K562 (cell line): ENCODE data around the gene TRIM31. TPM values are rescaled to one million over a fixed set of nuclear protein-coding genes. Genes with fewer than 3 reads are reported as not detected.

Experiments
- ARHGAP35 ChIP-seq: fragments of 450-650 bp; IDR thresholded peaks from 2 replicates; pipeline ENCODE4 v1.6.1; 2018; ENCODE audit not compliant: partially characterized antibody
- HDAC2 ChIP-seq: fragments of 450-650 bp; IDR thresholded peaks from 2 replicates; pipeline ENCODE4 v1.6.1; 2016; ENCODE audit warnings: mild to moderate bottlenecking
- LARP7 ChIP-seq: fragments of 450-650 bp; IDR thresholded peaks from 2 replicates; pipeline ENCODE4 v1.6.1; 2016
- RBFOX2 ChIP-seq: fragments of 200-400 bp; formaldehyde crosslinking; IDR thresholded peaks from 2 replicates; pipeline ENCODE4 v1.6.1; 2017; ENCODE audit warnings: low read depth, mild to moderate bottlenecking, low read length, moderate library complexity
- TEAD2 ChIP-seq: fragments of 450-650 bp; IDR thresholded peaks from 2 replicates; pipeline ENCODE4 v1.6.1; 2016; ENCODE audit warnings: missing genetic modification characterization, control low read depth, missing compliant biosample characterization
- ZC3H11A ChIP-seq: IDR thresholded peaks from 2 replicates; pipeline ENCODE4 v1.6.1; 2012; ENCODE audit warnings: low read depth, low read length, improper control_type of control experiment
- ZNF143 ChIP-seq: sonication (generic); formaldehyde crosslinking; IDR thresholded peaks from 2 replicates; pipeline ENCODE4 v1.9.0; 2022; ENCODE audit warnings: mild to moderate bottlenecking, missing genetic modification reagents
- ZNF318 ChIP-seq, 2 experiments: fragments of 450-650 bp; IDR thresholded peaks; 2 replicates each; pipeline ENCODE4 v1.6.1; 2016; ENCODE audit warnings: mild to moderate bottlenecking in 2 of 2, borderline replicate concordance in 1 of 2, low read depth in 1 of 2, moderate library complexity in 1 of 2
- ZNF324 ChIP-seq: fragments of 250-450 bp; sonication (Bioruptor Pico); IDR thresholded peaks from 2 replicates; pipeline ENCODE4 v1.4.0; 2020; ENCODE audit warnings: mild to moderate bottlenecking
- ZNF518B ChIP-seq: fragments of 250-450 bp; sonication (Bioruptor Pico); IDR thresholded peaks from 2 replicates; pipeline ENCODE4 v1.5.0; 2021; ENCODE audit warnings: mild to moderate bottlenecking, moderate library complexity
- polyA plus RNA-seq, 8 experiments: library from polyadenylated mRNA; depleted of rRNA in 4 of 8; stranded (reverse) in 5 of 8; unstranded in 3 of 8; fragments of >200 nt; fragmentation: Nextera tagmentation in 2 of 8; fragmentation: Illumina TruSeq in 1 of 8; extraction: Ambion mirVana in 2 of 8; extraction: Trizol in 1 of 8; gene quantifications; 2 replicates each; pipeline versions ENCODE4 v1.2.1 to v1.2.3, GENCODE V29; 2011 to 2014; ENCODE audit warnings: inconsistent platforms in 1 of 8, missing spikeins in 1 of 8
- total RNA-seq, 7 experiments: library from RNA; depleted of rRNA in 6 of 7; stranded (reverse); fragments of >200 nt in 6 of 7; fragmentation: Illumina TruSeq in 2 of 7; extraction: Trizol in 2 of 7; gene quantifications; 2 replicates each; pipeline versions ENCODE4 v1.2.1 to v1.2.3, GENCODE V29; 2011 to 2021; ENCODE audit warnings: low replicate concordance in 1 of 7
- TF ChIP-seq, protein P1 (sequence below): fragments of 250-450 bp; sonication (Bioruptor Pico); IDR thresholded peaks from 2 replicates; pipeline ENCODE4 v1.5.0; 2020; ENCODE audit warnings: mild to moderate bottlenecking, borderline replicate concordance
- TF ChIP-seq, protein P2 (sequence below): fragments of 250-450 bp; sonication (Bioruptor Pico); IDR thresholded peaks from 2 replicates; pipeline ENCODE4 v1.8.0; 2022; ENCODE audit warnings: moderate library complexity, mild to moderate bottlenecking, inconsistent platforms

The TRIM31 gene
- total and polyA plus RNA-seq, 9 of the 15 experiments (the other 6 are each of a cell fraction or from before 2014, with no cell fraction given): not detected

GRCh38 chr6:30066577-30067459 lies 46.1 kb downstream of the TRIM31 start, which contains the start of gene PPP1R11 (continued):
- TF ChIP-seq ZNF518B (CRISPR knock-in tag) (no peak), TEAD2 (no peak), ZNF143 (CRISPR knock-in tag) (no peak), ZNF318 (IDR thresholded peaks at IDR 0.05; ENCODE audit: borderline replicate concordance in 1 of 2, low read depth in 1 of 2) (no peak; a peak in 2 of 4 replicates), HDAC2 (peak; percentile 61), ZNF324 (CRISPR knock-in tag) (no peak), ZC3H11A (no peak; the same call in 1 of the 2 replicates), RBFOX2 (peak; percentile 82), LARP7 (no peak), ARHGAP35 (no peak)
- TF ChIP-seq, protein P1, sequence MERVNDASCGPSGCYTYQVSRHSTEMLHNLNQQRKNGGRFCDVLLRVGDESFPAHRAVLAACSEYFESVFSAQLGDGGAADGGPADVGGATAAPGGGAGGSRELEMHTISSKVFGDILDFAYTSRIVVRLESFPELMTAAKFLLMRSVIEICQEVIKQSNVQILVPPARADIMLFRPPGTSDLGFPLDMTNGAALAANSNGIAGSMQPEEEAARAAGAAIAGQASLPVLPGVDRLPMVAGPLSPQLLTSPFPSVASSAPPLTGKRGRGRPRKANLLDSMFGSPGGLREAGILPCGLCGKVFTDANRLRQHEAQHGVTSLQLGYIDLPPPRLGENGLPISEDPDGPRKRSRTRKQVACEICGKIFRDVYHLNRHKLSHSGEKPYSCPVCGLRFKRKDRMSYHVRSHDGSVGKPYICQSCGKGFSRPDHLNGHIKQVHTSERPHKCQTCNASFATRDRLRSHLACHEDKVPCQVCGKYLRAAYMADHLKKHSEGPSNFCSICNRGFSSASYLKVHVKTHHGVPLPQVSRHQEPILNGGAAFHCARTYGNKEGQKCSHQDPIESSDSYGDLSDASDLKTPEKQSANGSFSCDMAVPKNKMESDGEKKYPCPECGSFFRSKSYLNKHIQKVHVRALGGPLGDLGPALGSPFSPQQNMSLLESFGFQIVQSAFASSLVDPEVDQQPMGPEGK: peak; percentile 74
- TF ChIP-seq, protein P2, sequence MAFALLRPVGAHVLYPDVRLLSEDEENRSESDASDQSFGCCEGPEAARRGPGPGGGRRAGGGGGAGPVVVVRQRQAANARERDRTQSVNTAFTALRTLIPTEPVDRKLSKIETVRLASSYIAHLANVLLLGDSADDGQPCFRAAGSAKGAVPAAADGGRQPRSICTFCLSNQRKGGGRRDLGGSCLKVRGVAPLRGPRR (CRISPR knock-in tag): no peak
